GM12878 (cell line): ENCODE measurements around the gene ZMAT1. TPM values are rescaled to one million over a fixed set of nuclear protein-coding genes. Genes with fewer than 3 reads are reported as not detected.

Experiments used
- ATAC-seq: fragments of 200-7000 bp; cut with Tn5 transposase; 3 replicates; pipeline ENCODE4 v1.9.1; 2020; ENCODE audit warnings: mild to moderate bottlenecking, moderate library complexity
- BruUV-seq: library from RNA; stranded (reverse); fragments of 400-500 nt; replicated peaks from 2 replicates; lab custom pipeline; 2021; lab: Mats Ljungman, UMichigan
- CTCF ChIA-PET: fragments of 300-600 bp; sonication (Branson Sonifier 250); formaldehyde crosslinking; extraction: SDS; loops from one replicate; lab custom pipeline; 2021; ENCODE audit warnings: inconsistent platforms; lab: Yijun Ruan, JAX
- POLR2A ChIA-PET: fragments of 350-600 bp; formaldehyde crosslinking; extraction: SDS; loops from one replicate; lab custom pipeline; 2021; ENCODE audit warnings: inconsistent platforms; lab: Charles Lee
- RAD21 ChIA-PET: fragments of 300-600 bp; sonication (Branson Sonifier 250); formaldehyde crosslinking; loops from one replicate; lab custom pipeline; 2023; ENCODE audit warnings: antibody characterized with exemption; ENCODE audit not compliant: unreplicated experiment; lab: Charles Lee
- SMC1A ChIA-PET: fragments of 300-600 bp; sonication (Branson Sonifier 250); formaldehyde crosslinking; loops from one replicate; lab custom pipeline; 2023; ENCODE audit not compliant: unreplicated experiment, uncharacterized antibody; lab: Charles Lee
- DNase-seq: peaks from one replicate; pipeline ENCODE4 v3.0.0-alpha.2; 2011; ENCODE audit warnings: low read depth, low spot score
- FAIRE-seq: peaks from 3 replicates; lab custom pipeline; 2011; peaks lifted over from hg19 to GRCh38; lab: Jason Lieb, UNC
- H2AFZ ChIP-seq: 2 replicates; pipeline ENCODE4 v1.6.0; 2011; ENCODE audit warnings: low read depth, low read length, control low read depth; ENCODE audit not compliant: control insufficient read depth
- H3K27ac ChIP-seq: 2 replicates; pipeline ENCODE4 v1.5.1; 2011; ENCODE audit warnings: control low read depth; ENCODE audit not compliant: control insufficient read depth, insufficient read depth
- H3K27me3 ChIP-seq, 2 experiments: replicated peaks in 1 of 2; 2 replicates each; pipeline versions ENCODE4 v1.6.0 to v1.6.1; 2011; ENCODE audit warnings: low read length in 1 of 2; ENCODE audit not compliant: control insufficient read depth in 2 of 2, insufficient read depth in 2 of 2
- H3K36me3 ChIP-seq, 2 experiments: 2 replicates each; pipeline ENCODE4 v1.5.1; 2011; ENCODE audit warnings: low read length in 1 of 2; ENCODE audit not compliant: control insufficient read depth in 2 of 2, insufficient read depth in 2 of 2
- H3K4me1 ChIP-seq: 2 replicates; pipeline ENCODE4 v1.6.1; 2011; ENCODE audit warnings: mild to moderate bottlenecking, low read length, moderate library complexity, mixed read lengths; ENCODE audit not compliant: control insufficient read depth, insufficient read depth
- H3K4me2 ChIP-seq: 2 replicates; pipeline ENCODE4 v1.6.0; 2011; ENCODE audit warnings: control low read depth; ENCODE audit not compliant: control insufficient read depth, insufficient read depth
- H3K4me3 ChIP-seq: fragments of 200-600 bp; sonication (generic); 2 replicates; pipeline ENCODE4 v1.5.1; 2016
- H3K79me2 ChIP-seq: 2 replicates; pipeline ENCODE4 v1.6.0; 2011; ENCODE audit warnings: low read length; ENCODE audit not compliant: control insufficient read depth, insufficient read depth
- H3K9ac ChIP-seq: 2 replicates; pipeline ENCODE4 v1.8.0; 2011; ENCODE audit warnings: low read length, control low read depth, mixed read lengths; ENCODE audit not compliant: control insufficient read depth, insufficient read depth
- H3K9me3 ChIP-seq: replicated peaks from 3 replicates; pipeline ENCODE4 v1.5.1; 2011; ENCODE audit warnings: mild to moderate bottlenecking, low read length; ENCODE audit not compliant: control insufficient read depth, insufficient read depth
- H4K20me1 ChIP-seq: 2 replicates; pipeline ENCODE4 v1.6.0; 2011; ENCODE audit not compliant: control insufficient read depth, insufficient read depth
- ATF2 ChIP-seq: IDR thresholded peaks from 2 replicates; pipeline ENCODE4 v1.6.1; 2012; ENCODE audit warnings: low read length, inconsistent platforms
- BCLAF1 ChIP-seq: fragments of 450-650 bp; IDR thresholded peaks from 2 replicates; pipeline ENCODE4 v1.6.1; 2017; ENCODE audit warnings: antibody characterized with exemption, mild to moderate bottlenecking, moderate library complexity
- CBX5 ChIP-seq: sonication (generic); IDR thresholded peaks from 2 replicates; pipeline ENCODE4 v1.6.1; 2016; ENCODE audit warnings: low read depth, moderate library complexity, mild to moderate bottlenecking, inconsistent platforms
- CHD2 ChIP-seq: IDR thresholded peaks from 2 replicates; pipeline ENCODE4 v1.6.1; 2011; ENCODE audit warnings: low read depth, low read length, improper control_type of control experiment, borderline replicate concordance
- CHD4 ChIP-seq: fragments of 200-600 bp; sonication (generic); IDR thresholded peaks from 2 replicates; pipeline ENCODE4 v1.6.1; 2016; ENCODE audit warnings: mild to moderate bottlenecking
- HDAC2 ChIP-seq: fragments of 200-600 bp; sonication (generic); IDR thresholded peaks from 2 replicates; pipeline ENCODE4 v1.6.1; 2017
- NKRF ChIP-seq: fragments of 450-650 bp; conservative IDR thresholded peaks from 2 replicates; pipeline ENCODE4 v1.6.1; 2017; ENCODE audit warnings: mild to moderate bottlenecking, moderate library complexity
- NR2C2 ChIP-seq: IDR thresholded peaks from 2 replicates; pipeline ENCODE4 v1.6.1; 2011; ENCODE audit warnings: borderline replicate concordance, low read depth; ENCODE audit not compliant: control insufficient read depth, insufficient read length
- POU2F2 ChIP-seq: IDR thresholded peaks from 3 replicates; pipeline ENCODE4 v1.6.1; 2011; ENCODE audit warnings: low read depth, mild to moderate bottlenecking, low read length, borderline replicate concordance
- REST ChIP-seq: IDR thresholded peaks from 2 replicates; pipeline ENCODE4 v1.6.1; 2012; ENCODE audit warnings: mild to moderate bottlenecking, low read depth, low read length
- YBX1 ChIP-seq: fragments of 450-650 bp; IDR thresholded peaks from 2 replicates; pipeline ENCODE4 v1.6.1; 2016; ENCODE audit warnings: antibody characterized with exemption
- YY1 ChIP-seq: IDR thresholded peaks from 2 replicates; pipeline ENCODE4 v1.6.1; 2011; ENCODE audit warnings: low read depth, mild to moderate bottlenecking, low read length
- WGBS: methylation state at CpG from one replicate; pipeline ENCODE4 v1.1.6; 2016; ENCODE audit warnings: low lambda C conversion rate; ENCODE audit not compliant: insufficient replicate concordance, insufficient coverage; ENCODE audit errors: missing lambda C conversion rate; 5-methylcytosine and 5-hydroxymethylcytosine counted together
- in situ Hi-C: fragments of 300-500 bp; cut with MboI; formaldehyde crosslinking; loops from 9 replicates; pipeline ENCODE4 v1.14.3; 2018; ENCODE audit warnings: mixed read lengths
- intact Hi-C: fragments of 100-400 bp; cut with micrococcal nuclease; formaldehyde crosslinking; loops from one replicate; pipeline ENCODE4 v1.14.2; 2022; ENCODE audit not compliant: unreplicated experiment
- polyA plus RNA-seq, 11 experiments: library from polyadenylated mRNA; depleted of rRNA in 4 of 11; unstranded in 6 of 11; stranded (reverse) in 5 of 11; fragments of >200 nt; fragmentation: Nextera tagmentation in 4 of 11; fragmentation: Illumina TruSeq in 1 of 11; extraction: Ambion mirVana in 4 of 11; extraction: Trizol in 1 of 11; gene quantifications; 1 replicate in 1 of 11; 2 replicates in 10 of 11; pipeline versions ENCODE4 v1.2.1 to v1.2.3, GENCODE V29; 2011 to 2016; ENCODE audit warnings: inconsistent platforms in 2 of 11, missing spikeins in 2 of 11, low read depth in 1 of 11
- total RNA-seq, 4 experiments: library from RNA; depleted of rRNA in 3 of 4; stranded (reverse); fragments of >200 nt in 3 of 4; fragmentation: Illumina TruSeq in 1 of 4; extraction: Trizol in 1 of 4; gene quantifications; 2 replicates each; pipeline versions ENCODE4 v1.2.1 to v1.2.3, GENCODE V29; 2013 to 2021

Gene ZMAT1
- total and polyA plus RNA-seq, 10 of the 15 experiments (the other 5 are each of a cell fraction or from before 2014, with no cell fraction given): 0.07 to 2.9 (median 1.1) TPM

GRCh38 chrX:101918751-101919150 lies 13.1 kb downstream of the ZMAT1 start:
- POLR2A ChIA-PET: no interaction called here
- Histone ChIP-seq H3K36me3 (no peaks in the 10 kb centered on the region), H3K27me3 (no peaks in the 10 kb centered on the region), H3K4me1 (no peaks in the 10 kb centered on the region), H3K79me2 (no peaks in the 10 kb centered on the region), H3K4me3 (no peak overlapping the region), H3K27ac (no peak overlapping the region), H3K9me3 (no peaks in the 10 kb centered on the region), H2AFZ (no peak overlapping the region), H3K9ac (no peak overlapping the region), H3K4me2 (no peak overlapping the region), H4K20me1 (no peaks in the 10 kb centered on the region)
- BruUV-seq: no TSS peak
- SMC1A ChIA-PET: no interaction called here
- in situ Hi-C loops: no loop called here
- ATAC-seq (no peak), DNase-seq (no peak), FAIRE-seq (no peak)
- RAD21 ChIA-PET: no interaction called here
- CTCF ChIA-PET: no interaction called here
- TF ChIP-seq ATF2 (no peak), BCLAF1 (no peak), HDAC2 (no peak), YY1 (no peak), YBX1 (no peak), CBX5 (no peak), CHD2 (no peak), REST (no peak), POU2F2 (no peak), CHD4 (no peak), NKRF (no peak), NR2C2 (no peak)
- intact Hi-C loops: no loop called here
- 0% methylated on average over 1 of the region's 1 CpG for WGBS
